ENCODE data around the gene RAB17.

The RAB17 gene

DNA sequence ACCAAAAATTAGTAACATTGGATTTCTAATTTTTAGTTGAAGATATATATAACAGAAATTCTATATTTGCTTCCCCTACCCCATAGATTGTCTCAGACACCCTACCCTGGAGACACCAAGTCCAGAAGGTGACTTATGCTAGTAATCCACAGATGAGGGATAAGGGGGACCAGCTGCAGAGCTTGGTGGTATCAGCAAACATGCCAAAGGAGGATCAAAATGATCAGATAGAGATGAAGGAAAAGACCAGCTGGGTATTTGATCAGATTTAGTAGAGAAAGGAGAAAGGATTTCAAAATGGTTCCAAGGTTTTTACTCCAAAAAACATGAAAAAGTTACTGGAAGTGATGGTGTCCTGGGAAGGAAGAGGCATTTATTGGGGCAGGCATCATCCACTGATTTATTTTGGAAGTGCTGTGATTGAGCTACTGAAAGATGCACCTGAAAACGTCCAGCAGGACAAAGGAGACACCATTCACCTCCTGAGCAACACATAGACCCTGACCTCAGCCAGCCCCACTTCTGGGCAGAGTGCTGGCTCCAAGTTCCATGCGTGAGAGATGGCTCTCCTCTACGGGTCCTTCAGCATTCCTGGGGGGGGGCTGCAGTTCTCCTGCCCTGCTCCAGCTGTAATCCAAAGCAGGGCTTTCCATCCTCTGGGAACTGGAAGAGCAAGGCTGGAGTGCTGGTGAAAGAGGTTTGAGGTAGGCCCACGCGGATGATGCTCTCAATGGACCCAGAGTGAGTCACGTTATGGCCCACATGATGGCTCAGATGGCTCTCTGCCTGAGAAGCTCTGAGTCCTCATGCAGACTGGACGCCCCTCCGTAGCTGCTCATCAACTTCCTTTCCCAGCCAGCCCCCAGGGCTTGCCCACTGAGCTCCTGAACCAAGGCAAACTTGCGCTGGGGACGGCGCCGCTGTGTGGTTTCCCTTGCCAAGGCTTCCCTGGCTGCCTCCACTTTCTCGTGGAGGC lies 33.2 kb upstream of the RAB17 start:
- no peak for DNase-seq

DNA sequence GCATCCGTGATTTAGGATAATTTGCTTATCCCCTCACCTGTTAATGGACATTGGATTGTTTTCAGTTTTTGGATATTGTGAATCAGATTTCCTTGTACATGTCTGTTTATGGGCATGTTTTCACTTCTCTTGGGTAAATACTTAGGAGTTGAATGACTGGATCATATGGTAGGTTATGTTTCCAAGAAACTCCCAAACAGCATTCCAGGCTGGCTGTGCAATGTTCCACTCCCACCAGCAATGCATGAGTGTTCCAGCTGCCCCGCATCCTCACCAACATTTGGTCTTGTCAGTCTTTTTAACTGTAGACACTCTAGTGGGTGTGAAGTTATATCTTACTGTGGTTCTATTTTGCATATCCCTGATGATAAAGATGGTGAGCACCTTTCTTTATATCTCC lies 27.9 kb upstream of the RAB17 start:
- DNase-seq = no peak

DNA sequence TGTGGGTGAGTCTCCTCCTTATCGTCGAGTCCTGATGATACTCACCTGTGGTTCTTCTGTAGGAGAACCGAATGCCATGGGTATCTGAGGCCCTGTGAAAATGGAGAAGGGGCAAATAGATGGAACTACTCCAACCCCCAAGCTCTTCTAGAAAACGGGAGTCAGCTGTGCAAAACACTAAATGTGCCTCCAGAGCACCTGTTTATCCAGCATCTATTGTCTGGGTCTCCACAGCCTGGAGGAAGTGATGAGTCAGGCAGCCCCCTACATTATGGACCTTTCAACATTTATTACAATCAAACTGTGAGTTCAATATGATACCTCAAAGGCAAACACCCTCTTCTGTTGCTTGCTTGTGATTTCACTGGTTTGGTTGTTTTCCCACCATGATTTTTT lies 27.1 kb upstream of the RAB17 start:
- DNase-seq = no peak

DNA sequence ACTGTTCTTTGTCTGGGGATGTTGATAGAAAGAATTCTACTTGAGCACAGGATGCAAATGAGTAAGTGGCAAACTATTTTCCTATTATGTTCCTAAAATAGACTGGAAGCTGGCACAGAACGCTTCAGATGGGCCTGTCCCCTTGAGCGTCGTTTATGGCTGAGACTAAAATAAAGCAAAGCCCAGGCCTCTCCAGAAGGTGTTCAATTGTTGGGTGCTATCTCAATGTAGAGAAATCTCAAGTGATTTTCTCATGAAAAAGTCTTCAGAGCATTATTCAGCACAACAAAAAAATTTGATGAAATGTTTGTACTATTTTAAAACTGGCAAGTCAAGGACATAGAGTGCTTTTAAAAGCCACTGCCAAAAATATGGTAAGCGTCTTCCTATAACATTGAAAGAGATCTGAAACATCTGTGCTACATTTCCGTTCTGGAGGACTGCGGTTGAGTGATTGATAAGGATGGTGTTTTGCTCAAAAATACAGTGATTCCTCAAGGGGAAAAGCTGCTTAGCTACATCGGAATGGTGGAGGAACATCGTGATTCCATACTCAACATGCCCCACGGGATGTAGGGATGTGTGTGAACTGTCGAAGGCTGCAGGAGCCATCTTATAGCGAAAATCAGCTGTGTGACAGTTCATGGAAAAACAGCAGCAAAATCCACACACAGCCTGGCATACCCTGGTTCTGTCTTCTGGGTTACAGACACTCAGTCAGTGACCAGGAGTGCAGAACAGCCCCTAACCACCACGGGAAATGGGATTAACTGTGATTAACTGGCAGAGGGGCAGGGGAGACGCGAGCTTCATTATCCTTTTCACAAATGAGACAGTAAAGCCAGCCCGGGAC lies 26.4 kb upstream of the RAB17 start:
- no peak for DNase-seq

DNA sequence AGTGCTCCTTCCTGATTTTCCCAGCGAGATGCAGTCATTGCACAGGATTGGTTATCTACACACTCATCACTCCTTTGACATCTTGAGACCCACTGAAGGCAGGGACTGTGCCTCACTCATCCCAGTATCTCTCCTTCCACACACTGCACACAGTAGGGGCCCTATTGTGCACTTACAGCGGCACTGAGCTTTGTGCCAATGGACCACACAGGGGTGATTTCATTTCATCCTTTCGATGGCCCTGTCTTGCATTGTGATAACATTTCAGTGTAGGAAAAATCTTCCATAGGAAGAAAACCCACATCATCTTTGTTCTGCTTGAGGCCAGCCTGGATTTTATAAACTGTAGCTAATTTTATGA lies 25.8 kb upstream of the RAB17 start:
- DNase-seq = no peak

DNA sequence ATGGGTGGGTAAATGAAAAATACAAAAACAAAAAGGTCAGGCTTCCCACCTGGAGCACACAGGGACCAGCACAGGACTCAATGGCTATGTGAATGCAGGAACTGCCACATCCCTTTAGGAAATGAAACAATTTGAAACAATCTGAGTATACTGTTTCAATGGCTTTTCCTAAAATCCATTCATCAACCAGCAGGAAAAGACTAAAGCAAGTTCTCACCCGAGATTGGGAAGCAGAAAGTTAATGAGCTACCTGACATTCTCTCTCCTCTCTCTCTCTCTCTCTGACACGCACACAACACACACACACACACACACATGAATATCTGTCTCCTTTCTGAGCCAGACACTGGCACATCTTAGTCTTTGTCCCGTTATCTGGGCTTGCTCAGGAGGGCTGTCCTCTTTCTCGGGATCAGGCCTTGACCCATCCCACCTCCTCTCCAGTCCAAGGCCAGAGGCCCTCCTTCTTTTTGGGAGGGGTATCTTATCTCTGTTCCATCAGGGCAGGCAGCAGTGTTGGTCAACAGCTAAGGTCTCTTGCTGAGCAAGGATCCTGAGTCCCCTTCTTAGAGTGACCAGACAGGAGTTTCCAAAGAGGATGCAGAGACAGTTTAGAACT lies 25.2 kb upstream of the RAB17 start:
- no peak for DNase-seq

DNA sequence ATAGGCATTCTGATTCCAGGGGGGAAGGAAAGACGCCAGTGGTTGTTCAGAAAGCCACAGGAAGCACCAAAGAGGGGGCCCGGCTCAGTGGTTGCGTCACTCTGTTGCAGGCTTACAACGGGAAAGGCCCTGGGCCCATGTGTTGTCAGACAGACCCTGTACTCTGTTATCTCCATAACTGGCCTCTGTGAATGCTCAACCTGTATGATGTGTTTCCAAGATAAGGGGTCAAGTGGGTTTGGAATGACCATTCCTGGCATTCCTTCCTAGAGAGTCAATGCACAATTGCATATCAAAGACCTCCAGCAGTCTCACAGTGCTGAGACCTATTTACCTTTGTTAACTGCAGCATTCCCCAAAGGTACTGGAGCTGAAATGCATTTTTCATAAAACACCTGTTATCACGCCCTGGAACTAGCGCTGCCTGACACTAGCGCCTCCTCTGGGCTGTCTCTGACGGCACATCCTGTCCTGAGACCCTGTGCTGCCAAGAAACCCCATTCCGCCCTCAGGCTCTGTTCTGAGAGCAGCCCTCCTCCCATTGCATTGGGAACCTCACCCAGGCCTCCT lies 23.7 kb upstream of the RAB17 start:
- no peak for DNase-seq

DNA sequence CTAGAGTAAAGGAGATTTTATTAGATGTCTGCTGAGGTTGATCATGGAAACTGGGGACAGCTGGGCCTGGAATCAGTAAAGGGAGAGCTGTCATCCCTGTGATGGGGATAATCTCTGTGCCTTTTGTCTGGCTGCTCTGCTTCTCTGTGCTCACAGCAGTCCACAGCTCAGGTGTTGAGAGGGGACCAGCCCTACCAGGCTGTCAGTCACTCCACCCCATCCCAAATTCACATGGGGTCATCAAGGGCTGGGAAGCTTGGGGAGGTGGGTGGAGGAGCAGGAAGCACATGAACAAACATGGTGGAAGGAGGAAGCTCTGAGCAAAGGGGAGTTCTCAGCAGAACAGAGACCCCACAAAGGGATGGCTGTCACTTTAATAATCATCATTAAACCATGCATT lies 23.1 kb upstream of the RAB17 start:
- DNase-seq = no peak

DNA sequence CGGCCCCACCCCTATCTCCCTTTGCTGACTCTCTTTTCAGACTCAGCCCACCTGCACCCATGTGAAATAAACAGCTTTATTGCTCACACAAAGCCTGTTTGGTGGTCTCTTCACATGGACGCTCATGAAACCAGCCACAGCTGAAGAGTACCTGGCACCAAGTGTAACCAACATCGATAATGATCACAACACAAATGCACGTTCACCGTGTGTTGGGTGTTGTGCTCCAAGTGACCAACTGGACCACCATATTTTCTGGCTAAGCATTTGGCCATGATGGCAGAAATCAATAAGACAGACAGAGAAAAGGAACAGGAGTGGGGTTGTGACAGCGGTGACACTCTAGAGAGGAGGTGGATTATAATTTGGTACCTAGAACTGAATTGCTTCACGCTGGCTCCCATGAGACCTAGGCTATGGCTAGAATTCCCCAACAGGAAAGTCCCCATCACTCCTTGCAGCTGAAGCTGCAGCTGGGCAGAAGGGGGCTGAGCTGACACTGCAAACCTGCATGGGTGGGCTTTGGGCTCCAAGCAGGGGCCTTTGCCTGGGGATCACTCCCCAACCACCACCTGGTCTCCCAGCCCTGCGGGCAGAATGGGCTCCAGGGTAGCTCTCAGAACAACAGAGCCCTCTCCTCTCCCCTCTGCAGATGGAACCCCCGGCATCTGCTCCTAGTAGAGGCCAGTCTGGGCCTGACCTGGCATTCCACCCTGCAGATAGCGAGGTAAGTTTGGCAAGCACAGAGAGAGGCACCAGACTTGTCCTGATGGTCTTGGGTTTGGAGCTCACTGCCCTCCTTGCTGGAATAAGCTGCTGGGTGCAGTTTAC lies 22.2 kb upstream of the RAB17 start:
- no peak for DNase-seq

DNA sequence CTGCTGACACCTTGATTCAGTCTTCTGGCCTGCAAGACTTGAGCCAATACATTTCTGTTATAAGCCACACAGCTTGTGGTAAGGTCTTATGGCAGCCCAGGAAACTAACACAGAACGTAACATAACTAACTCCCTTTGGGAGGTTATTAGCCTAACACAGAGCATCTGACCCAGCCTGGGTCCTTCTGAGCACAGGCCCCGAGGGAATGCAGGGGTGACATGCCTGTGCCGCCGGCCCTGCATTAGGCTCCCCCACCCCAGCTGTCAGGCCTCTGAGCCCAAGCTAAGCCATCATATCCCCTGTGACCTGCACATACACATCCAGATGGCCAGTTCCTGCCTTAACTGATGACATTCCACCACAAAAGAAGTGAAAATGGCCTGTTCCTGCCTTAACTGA lies 16.0 kb upstream of the RAB17 start:
- peak; percentile 4 for DNase-seq

DNA sequence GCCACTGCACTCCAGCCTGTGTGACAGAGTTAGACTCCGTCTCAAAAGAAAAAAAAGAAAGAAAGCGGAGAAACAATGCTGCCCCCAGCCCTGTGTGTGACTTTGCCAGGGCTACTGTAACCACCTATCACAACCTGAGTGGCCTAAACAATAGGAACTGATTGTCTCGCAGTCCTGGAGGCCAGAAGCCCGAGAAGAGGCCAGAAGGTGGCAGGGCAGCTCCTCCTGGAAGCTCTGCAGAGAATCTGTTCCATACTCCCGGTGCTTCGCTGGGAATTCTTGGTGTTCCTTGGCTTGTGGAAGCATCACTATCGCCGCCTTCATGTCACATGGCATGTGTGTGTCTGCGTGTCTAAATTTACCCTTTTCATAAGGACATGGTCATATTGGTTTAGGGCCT lies 14.4 kb upstream of the RAB17 start:
- DNase-seq = no peak

DNA sequence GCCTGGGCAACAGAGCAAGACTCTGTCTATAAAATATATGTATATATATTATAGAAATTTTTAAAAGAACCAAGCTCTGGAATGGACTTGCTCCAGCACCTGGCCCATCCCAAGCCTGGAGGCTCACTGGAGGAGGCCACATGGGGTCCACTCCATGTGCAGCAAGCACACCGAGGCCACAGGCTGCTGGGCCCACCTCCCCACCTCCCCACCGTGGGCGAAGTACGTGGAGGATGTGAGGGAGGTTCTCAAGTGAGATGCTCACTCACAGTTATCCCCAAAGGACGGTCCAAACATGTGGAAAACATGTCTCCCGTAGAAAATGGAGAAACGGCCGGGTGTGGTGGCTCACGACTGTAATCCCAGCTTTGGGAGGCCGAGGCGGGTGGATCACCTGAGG lies 13.9 kb upstream of the RAB17 start:
- no peak for DNase-seq

DNA sequence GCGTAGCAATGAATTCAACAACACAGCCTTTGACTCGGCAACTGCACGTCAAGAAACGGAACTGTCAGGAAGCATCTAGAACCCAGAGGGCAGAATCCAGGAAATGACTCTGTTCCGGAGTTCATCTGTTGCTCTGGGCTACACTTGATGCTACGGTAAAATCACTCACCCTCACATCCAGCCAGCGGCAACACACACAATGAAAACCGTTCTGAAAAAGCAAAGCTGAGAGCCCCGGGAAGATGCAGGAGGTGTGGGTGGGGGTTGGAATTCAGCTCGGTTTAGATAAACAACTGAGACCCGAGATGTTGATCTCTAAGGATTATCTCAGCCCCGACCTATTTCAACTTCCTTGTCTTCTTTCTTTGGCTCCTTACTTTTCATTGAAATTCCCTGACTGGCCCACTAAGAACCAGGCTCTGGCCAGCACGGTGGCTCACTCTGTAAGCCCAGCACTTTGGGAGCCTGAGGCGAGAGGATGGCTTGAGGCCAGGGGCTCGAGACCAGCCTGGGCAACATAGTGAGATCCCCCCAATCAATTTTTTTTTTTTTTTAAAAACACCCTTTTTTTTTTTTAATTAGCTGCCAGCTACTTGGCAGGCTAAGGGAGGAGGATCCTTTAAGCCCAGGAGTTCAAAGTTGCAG lies 13.3 kb upstream of the RAB17 start:
- no peak for DNase-seq

DNA sequence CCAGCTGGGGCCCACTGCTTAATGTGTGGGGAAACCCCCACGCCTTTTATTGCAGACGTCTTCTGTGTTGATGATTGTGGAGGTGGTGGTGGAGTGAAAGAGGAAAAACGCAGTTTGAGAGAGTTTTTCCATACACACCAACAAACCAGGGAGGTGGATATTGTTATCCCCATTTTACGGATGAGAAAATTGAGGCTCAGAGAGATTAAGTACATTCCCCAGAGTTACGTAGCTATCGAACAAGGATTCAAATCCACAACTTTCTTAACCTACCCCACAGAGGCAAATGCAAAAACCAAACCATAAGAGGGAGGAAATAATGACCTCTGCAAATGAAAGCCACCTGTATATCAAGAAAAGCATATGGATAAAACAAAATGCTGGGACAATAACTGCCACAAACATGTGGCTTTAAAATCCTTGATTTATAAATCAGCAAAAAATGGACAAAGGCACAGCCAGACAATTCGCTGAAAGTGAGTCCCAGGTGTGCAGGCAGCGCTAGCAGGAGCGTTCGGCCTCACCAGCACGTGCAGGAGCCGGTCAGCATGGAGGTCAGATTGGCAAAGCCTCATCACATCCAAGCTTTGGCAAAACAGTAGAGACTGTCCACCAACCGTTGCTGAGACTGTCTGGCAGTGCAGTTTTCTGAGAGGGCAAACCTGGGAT lies 12.6 kb upstream of the RAB17 start:
- DNase-seq = no peak

DNA sequence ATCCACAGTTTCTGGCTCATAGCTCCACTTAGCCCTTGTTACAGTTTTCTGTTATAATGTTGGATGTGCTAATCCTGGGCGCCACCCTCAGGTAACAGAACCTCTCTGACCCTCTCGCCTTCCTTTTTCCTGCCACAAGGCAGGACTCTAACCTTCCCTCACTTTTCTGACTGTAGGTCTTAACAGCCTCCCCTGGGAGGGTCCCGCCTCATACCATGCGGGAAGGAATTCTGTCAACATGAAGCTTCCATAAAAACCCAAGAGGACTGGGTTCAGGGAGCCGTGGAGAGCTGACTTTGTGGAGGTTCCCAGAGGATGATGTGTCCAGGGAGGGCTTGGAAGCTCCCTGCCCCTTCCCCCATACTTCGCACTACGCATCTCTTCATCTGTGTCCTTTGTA lies 11.9 kb upstream of the RAB17 start:
- DNase-seq = no peak

DNA sequence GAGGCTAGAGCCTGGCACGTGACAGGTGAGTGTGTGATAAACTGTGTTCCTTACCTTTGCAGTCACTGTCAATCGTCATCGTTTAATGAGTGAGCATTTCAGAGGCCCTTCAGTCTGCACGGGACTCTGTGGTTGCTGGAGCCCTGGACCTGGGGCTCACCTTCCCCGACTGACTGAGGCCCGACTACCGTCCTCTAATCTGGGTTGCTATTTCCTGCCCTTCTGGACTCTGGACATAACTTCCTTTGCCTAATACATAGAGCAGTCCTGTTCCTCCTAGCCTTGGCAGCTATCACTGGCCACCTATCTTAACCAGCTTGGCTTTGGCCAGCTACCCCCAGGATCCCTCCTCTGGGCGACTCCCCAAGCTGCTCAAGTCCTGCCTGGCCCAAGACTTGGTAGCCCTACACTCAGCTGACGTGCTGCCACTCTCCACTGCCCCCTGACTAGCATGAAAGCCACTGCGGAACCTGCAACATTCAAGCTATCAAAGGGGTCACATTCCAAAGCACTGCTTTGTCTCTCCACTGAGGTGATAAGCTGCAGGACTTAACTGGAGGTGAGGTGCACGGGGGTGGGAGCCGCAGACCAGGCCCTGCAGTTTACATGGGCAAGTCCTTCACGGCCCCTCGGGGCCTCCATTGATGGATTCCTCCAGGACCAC lies 11.1 kb upstream of the RAB17 start:
- no peak for DNase-seq

DNA sequence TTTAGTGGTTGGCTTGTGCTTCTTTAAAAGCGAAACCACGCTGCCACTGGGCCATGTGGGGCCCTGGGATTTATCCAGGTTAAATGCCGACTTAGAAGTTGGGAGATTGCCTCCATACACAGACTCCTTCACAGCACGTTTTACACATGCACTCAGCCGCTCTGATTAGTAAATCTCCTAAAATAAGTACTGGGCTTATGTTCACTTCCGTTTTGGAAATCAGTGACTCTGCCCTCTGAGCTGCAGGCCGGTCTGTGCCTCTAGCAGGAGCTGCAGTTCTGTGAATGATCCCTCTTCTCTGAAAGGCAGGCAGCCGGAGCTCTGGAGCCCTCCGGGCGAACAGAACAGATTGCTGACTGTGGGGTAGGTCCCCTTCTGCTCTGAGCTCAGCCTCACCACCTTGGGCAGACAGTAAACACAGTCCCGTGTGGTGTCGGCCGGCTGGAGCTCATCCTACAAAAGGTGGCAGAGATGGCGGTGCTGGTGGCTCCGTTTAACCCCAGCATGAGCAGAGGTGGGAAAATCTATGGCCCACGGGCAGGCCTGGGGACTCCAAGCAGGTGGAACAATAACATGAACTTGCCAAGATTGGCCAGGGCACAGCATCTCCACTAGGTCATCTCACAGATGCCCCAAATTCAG lies 9.8 kb upstream of the RAB17 start:
- no peak for DNase-seq

DNA sequence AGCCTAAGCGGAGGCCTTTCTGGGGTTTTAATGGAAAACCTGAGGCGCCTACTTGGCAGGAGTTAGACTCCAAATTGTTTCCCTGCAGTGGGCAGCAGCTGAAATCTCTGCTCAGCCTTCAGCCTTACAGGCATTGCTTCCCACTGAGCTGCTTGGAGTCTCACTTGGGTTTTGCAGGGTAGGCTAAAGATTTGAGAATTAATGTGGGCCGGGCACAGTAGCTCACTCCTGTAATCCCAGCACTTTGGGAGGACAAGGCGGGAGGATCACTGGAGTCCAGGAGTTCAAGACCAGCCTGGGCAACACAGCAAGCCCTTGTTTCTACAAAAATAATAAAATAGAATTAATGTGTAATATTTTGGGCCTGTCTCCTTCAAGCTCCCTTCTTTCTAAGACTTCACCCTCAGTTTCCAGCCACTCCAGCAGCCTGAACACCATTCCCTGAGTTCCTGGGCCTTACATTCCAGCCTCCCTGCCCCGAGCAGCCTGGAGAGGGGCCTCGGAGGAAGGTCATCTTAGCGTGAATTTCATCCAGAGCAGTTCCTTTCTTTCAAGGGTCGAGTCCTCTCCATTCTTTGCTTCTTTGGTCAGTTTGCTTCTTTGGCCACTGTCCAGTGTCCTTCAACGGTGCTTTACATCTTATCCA lies 9.1 kb upstream of the RAB17 start:
- no peak for DNase-seq

DNA sequence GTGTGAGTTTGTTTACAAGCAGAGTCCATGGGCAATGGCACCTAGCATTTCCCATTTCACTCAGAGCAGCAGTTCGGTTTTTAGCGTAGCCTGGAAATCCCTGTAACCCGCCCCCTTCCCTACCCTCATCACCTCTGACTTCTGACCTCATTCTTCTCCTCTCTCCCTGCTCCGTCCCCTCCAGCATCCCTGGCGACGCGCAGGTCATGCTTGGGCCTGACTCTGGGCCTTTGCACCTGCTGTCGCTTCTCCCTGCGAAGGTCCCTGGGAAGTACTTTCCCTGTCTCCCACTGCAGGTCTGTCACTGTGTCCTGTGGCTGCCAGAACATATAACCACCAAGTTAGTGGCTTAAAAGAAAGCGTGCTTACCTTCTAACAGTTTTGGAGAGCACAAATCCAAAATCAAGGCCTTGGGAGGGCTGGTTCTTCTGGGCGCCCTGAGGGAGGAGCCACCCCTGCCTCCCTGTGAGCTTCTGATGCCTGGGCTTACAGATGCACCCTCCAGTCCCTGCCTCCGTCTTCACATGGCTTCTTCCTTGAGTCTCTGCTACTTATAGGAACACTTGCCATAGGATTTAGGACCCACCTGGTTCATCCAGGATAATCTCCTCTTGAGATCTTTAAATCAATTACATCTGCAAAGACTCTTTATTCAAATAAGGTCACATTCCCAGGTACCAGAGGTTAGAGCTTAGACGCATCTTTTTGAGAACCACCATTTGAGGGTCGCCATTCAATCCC lies 8.1 kb upstream of the RAB17 start:
- DNase-seq = no peak
